Pancreas (tissue), 10 donors: ENCODE results near the gene FBN3. TPM values are rescaled to one million over a fixed set of nuclear protein-coding genes. Genes with fewer than 3 reads are reported as not detected.

Experiments
- ATAC-seq, 4 donors: fragments of 200-7000 bp; cut with Tn5 transposase; one replicate each; pipeline versions ENCODE4 v1.8.0 to v1.9.1; 2020; ENCODE audit warnings: mild to moderate bottlenecking in 4 of 4, moderate library complexity in 4 of 4
- DNase-seq, 6 donors: peaks; one replicate each; pipeline ENCODE4 v3.0.0-alpha.2; 2020
- FAIRE-seq: peaks from 2 replicates; lab custom pipeline; 2012; peaks lifted over from hg19 to GRCh38; lab: Jason Lieb, UNC
- H3K27ac ChIP-seq, 4 donors: fragments of 200-600 bp; sonication (generic); 1 replicate in 3 of 4; 2 replicates in 1 of 4; pipeline versions ENCODE4 v1.5.0 to v1.8.0; 2020
- H3K27me3 ChIP-seq, 4 donors: fragments of 200-600 bp; one replicate each; pipeline ENCODE4 v1.8.0; 2021
- H3K36me3 ChIP-seq, 3 donors: fragments of 200-600 bp; sonication (generic) in 1 of 3; one replicate each; pipeline versions ENCODE4 v1.5.0 to v1.8.0; 2020 to 2021
- H3K4me1 ChIP-seq, 3 donors: fragments of 200-600 bp; one replicate each; pipeline ENCODE4 v1.8.0; 2021
- H3K4me3 ChIP-seq, 4 donors: fragments of 200-600 bp; sonication (generic) in 2 of 4; one replicate each; pipeline versions ENCODE4 v1.5.0 to v1.8.0; 2020 to 2021
- H3K9me3 ChIP-seq, 4 donors: fragments of 200-600 bp; one replicate each; pipeline ENCODE4 v1.8.0; 2021
- WGBS, 2 donors: extraction: QIAGEN DNeasy Blood & Tissue Kit; methylation state at CpG; one replicate each; pipeline ENCODE4 v1.1.7; 2013; 5-methylcytosine and 5-hydroxymethylcytosine counted together
- intact Hi-C, 3 donors: fragments of 100-400 bp; cut with DNase I; formaldehyde crosslinking; loops; one replicate each; pipeline versions ENCODE4 v1.11.1 to v1.14.2; 2022
- polyA plus RNA-seq, 2 donors: library from polyadenylated mRNA; stranded (reverse); fragments of 200-250 nt; gene quantifications; one replicate each; pipeline ENCODE4 v1.2.3, GENCODE V29; 2013
- total RNA-seq, 6 donors: library from RNA; stranded (reverse); fragmentation: NEBNext Ultra II Directional in 4 of 6; extraction: Animal tissue kit (Norgen Biotek cat#: 25700) in 4 of 6; gene quantifications; one replicate each; pipeline versions ENCODE4 v1.2.1 to v1.2.4, GENCODE V29; 2021 to 2023
- TF ChIP-seq, protein P1 (sequence below), 4 donors: fragments of 200-600 bp; sonication (generic) in 3 of 4; IDR thresholded peaks; one replicate each; pipeline versions ENCODE4 v1.5.0 to v1.8.0; 2021; ENCODE audit warnings: antibody characterized with exemption in 4 of 4
- donor health status: healthy with polysubstance abuse.
- donor health status: DM: no; HTN: no; CAD: no; lungs with moderate emphysema.
- donor health status: DM: no; HTN: no; CAD: no.
- donor health status: control.
- donor health status: control.
- donor health status: Bipolar disorder and iron deficiency.
- donor health status: DM: yes; HTN: yes; CAD: no.
- donor health status: DM: no; HTN: no; CAD: no.
- donor health status: DM: no; HTN: no; CAD: no.
- donor health status: DM: yes; HTN: yes; CAD: no.

Gene FBN3
- total and polyA plus RNA-seq, 8 donors: under 0.01 to 0.20 (median 0.03) TPM; not detected in 2

DNA sequence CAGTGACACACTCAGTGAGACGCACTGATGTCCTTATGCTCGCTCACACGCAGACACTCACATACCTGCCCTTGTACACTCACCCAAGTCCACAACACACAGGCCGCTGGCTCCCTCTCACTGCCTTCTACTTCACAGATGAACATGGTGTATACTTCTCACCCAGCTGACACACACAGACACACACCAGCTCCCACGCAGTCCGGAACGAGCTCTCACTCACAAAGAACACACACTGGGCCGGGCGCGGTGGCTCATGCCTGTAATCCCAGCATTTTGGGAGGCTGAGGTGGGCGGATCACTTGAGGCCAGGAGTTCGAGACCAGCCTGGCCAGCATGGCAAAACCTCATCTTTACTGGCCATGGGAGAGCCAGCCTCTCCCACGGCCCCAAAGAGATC, 65.2 kb downstream of the FBN3 start:
- Histone ChIP-seq H3K27ac (no peak overlapping the region), H3K4me1 (no peaks in the 10 kb centered on the region), H3K36me3 (no peaks in the 10 kb centered on the region), H3K9me3 (no peaks in the 10 kb centered on the region), H3K4me3 (no peak overlapping the region), H3K27me3 (no peaks in the 10 kb centered on the region)
- ATAC-seq: no peak
- FAIRE-seq: no peak
- TF ChIP-seq, protein P1, sequence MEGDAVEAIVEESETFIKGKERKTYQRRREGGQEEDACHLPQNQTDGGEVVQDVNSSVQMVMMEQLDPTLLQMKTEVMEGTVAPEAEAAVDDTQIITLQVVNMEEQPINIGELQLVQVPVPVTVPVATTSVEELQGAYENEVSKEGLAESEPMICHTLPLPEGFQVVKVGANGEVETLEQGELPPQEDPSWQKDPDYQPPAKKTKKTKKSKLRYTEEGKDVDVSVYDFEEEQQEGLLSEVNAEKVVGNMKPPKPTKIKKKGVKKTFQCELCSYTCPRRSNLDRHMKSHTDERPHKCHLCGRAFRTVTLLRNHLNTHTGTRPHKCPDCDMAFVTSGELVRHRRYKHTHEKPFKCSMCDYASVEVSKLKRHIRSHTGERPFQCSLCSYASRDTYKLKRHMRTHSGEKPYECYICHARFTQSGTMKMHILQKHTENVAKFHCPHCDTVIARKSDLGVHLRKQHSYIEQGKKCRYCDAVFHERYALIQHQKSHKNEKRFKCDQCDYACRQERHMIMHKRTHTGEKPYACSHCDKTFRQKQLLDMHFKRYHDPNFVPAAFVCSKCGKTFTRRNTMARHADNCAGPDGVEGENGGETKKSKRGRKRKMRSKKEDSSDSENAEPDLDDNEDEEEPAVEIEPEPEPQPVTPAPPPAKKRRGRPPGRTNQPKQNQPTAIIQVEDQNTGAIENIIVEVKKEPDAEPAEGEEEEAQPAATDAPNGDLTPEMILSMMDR (IDR thresholded peaks at IDR 0.05): no peak
- intact Hi-C loops: no loop called here
- 80 to 88% methylated on average over 13 of the region's 13 CpGs for WGBS, 2 donors
- no peak for DNase-seq

DNA sequence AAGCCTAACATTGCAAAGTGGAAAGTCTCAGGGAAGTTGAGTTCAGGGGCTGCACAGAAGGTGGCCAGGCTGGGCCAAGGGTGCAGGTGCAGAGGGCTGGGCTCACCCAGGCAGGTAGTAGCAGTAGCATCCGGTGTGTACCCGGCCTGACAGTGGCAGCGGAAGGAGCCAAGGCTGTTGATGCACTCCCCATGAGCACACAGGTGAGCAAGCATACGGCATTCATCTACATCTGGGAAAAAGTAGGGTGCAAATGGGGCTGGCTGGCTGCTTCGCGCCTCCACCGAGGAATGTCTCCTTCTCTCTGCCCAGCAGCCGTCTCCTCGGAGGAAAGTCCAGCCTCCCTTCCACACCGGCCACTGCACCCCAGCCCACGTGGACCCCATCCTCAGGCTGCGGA, 66.3 kb downstream of the FBN3 start:
- 74 to 80% methylated on average over 10 to 12 of the region's 12 CpGs for WGBS, 2 donors
- intact Hi-C loops: no loop called here

DNA sequence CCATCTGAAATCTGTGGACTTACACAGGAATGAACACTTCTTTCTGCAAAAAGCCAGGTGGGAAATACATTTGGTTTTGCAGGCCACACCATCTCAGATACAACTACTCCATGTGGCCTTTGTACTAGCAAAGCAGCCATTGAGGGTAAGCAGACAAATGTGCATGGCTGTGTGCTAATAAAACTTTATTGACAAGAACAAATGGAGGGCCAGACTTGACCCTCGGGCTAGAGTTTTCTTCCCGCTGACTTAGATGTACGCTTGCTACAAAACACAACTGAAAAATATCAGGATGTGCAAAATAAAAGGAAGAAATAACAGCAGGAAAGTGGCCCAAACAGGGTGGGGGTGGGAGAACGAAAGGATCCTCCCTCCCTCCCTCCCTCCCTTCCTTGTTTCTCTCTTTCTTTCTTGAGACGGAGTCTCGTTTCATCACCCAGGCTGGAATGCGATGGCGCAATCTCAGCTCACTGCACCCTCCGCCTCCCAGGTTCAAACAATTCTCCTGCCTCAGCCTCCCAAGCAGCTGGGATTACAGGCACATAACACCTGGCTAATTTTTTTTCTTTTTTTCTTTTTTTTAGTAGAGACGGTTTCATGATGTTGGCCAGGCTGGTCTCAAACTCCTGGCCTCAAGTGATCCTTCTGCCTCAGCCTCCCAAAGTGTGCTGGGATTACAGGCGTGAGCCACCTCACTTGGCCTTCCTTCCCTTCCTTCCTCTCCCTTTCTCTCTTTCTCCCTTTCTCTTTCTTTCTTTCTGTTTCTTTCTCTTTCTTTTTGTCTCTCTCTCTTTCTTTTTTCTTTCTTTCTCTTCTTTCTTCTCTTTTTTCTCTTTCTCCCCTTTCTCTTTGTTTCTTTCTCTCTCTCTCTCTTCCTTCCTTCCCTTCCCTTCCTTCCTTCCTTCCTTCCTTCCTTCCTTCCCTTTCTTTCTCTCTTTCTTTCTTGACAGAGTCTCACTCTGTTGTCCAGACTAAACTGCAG, 67.5 kb downstream of the FBN3 start:
- DNase-seq (no peak), FAIRE-seq (no peak)

More for the DNA sequence above, 66.3 kb downstream of the FBN3 start:
- TF ChIP-seq, protein P1 (IDR thresholded peaks at IDR 0.05): no peak
- no peak overlapping the region for H3K27ac ChIP-seq
- DNase-seq (no peak), FAIRE-seq (no peak), ATAC-seq (no peak)
- H3K4me1 ChIP-seq: no peaks in the 10 kb centered on the region
- H3K9me3 ChIP-seq: no peaks in the 10 kb centered on the region
- H3K4me3 ChIP-seq: no peak overlapping the region
- no peaks in the 10 kb centered on the region for H3K27me3 ChIP-seq
- H3K36me3 ChIP-seq: no peaks in the 10 kb centered on the region

DNA sequence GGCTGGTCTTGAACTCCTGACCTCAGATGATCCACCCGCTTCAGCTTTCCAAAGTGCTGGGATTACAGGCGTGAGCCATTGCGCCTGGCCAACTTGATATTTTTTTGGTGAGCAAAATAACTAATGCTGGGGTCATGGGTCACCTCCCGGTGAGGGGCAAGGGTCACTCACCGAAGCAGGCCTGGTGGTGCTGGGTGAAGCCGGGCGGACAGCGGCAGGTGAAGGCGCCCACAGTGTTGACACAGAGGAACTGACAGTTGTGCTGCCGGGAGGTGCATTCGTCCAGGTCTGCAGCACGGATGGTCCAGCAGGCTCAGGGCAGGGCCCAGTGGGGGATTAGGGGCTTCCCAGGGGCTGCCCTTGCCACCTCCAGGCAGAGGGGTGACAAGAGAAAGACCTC, 68.6 kb downstream of the FBN3 start:
- H3K27ac ChIP-seq: no peak overlapping the region
- H3K4me1 ChIP-seq: no peaks in the 10 kb centered on the region
- DNase-seq (no peak), FAIRE-seq (no peak), ATAC-seq (no peak)
- 83 to 88% methylated on average over 12 of the region's 12 CpGs for WGBS, 2 donors
- H3K4me3 ChIP-seq: no peak overlapping the region
- no peaks in the 10 kb centered on the region for H3K36me3 ChIP-seq
- H3K9me3 ChIP-seq: no peaks in the 10 kb centered on the region
- no peaks in the 10 kb centered on the region for H3K27me3 ChIP-seq
- intact Hi-C loops: no loop called here
- TF ChIP-seq, protein P1 (IDR thresholded peaks at IDR 0.05): no peak

More for the DNA sequence above, 67.5 kb downstream of the FBN3 start:
- Histone ChIP-seq H3K9me3 (no peaks in the 10 kb centered on the region), H3K27me3 (no peaks in the 10 kb centered on the region), H3K4me1 (no peaks in the 10 kb centered on the region), H3K36me3 (no peaks in the 10 kb centered on the region), H3K27ac (no peak overlapping the region), H3K4me3 (no peak overlapping the region)
- ATAC-seq: no peak
- TF ChIP-seq, protein P1 (IDR thresholded peaks at IDR 0.05): no peak
- intact Hi-C loops: no loop called here
- 90 to 93% methylated on average over 10 to 11 of the region's 11 CpGs for WGBS, 2 donors

DNA sequence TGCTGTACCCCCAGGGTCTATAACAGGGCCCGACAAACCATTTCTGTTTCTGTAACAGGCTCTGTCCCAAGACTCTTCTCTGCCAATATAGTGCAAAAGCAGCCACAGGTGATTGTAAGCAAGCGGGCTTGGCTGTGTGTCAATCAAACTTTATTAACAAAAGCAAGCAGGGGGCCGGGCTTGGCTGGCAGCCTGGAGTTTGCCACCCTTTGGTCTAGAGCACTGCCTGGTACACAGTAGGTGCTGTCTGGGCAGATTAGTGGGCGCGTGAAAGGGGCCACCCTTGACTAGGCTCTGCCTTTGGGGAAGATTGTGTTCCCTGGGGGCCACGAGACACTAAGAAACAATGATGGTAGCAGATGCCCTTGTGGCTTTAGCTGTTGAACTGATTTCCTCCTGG, 69.4 kb downstream of the FBN3 start:
- intact Hi-C loops: no loop called here

More for the DNA sequence above, 69.4 kb downstream of the FBN3 start:
- Histone ChIP-seq H3K36me3 (no peaks in the 10 kb centered on the region), H3K4me1 (no peaks in the 10 kb centered on the region), H3K4me3 (no peak overlapping the region), H3K27ac (no peak overlapping the region), H3K27me3 (no peaks in the 10 kb centered on the region), H3K9me3 (no peaks in the 10 kb centered on the region)
- FAIRE-seq (no peak), ATAC-seq (no peak), DNase-seq (no peak)
- WGBS, 2 donors: 88 to 93% methylated on average over 6 of the region's 6 CpGs
- TF ChIP-seq, protein P1 (IDR thresholded peaks at IDR 0.05): no peak
